ENCODE results near the gene ACSL4.
"Not testable (repeated sequence)": the region's sequence is repeated elsewhere in the genome, so short reads cannot be mapped to it uniquely, and the experiment has no call there.

Gene ACSL4

GRCh38 chrX:109732807-109733612 lies at the start of gene ACSL4:
Gene ACSL4 (minus strand): TSS chrX:109733257. CDS start chrX:109683363, 49,894 bp downstream.
- DNase-seq (ENCODE audit: low spot score) = peak; percentile 68

- no peak for DNase-seq (ENCODE audit: low spot score)
These were observed 44.7 kb upstream of the ACSL4 start for GRCh38 chrX:109777749-109778148.

GRCh38 chrX:109776986-109777385 lies 43.9 kb upstream of the ACSL4 start:
- no peak for DNase-seq (ENCODE audit: low spot score)

- DNase-seq (ENCODE audit: low spot score) = no peak
These were observed 43.4 kb upstream of the ACSL4 start for GRCh38 chrX:109776432-109776831.

- no peak for DNase-seq (ENCODE audit: low spot score)
These were observed 42.3 kb upstream of the ACSL4 start for GRCh38 chrX:109775386-109775785.

GRCh38 chrX:109774706-109775105 lies 41.6 kb upstream of the ACSL4 start:
- DNase-seq (ENCODE audit: low spot score) = no peak

- no peak for DNase-seq (ENCODE audit: low spot score)
These were observed 41.1 kb upstream of the ACSL4 start for GRCh38 chrX:109774136-109774535.

- DNase-seq (ENCODE audit: low spot score) = no peak
These were observed 40.3 kb upstream of the ACSL4 start for GRCh38 chrX:109773374-109773773.

GRCh38 chrX:109770780-109771179 lies 37.7 kb upstream of the ACSL4 start:
- no peak for DNase-seq (ENCODE audit: low spot score)

GRCh38 chrX:109760922-109761250 lies 27.8 kb upstream of the ACSL4 start:
- no peak for DNase-seq (ENCODE audit: low spot score)

- no peak for DNase-seq (ENCODE audit: low spot score)
These were observed 27.3 kb upstream of the ACSL4 start for GRCh38 chrX:109760209-109760921.

GRCh38 chrX:109753256-109753655 lies 20.2 kb upstream of the ACSL4 start:
- no peak for DNase-seq (ENCODE audit: low spot score)

GRCh38 chrX:109751698-109752097 lies 18.6 kb upstream of the ACSL4 start:
- DNase-seq (ENCODE audit: low spot score) = no peak

- DNase-seq (ENCODE audit: low spot score) = no peak
These were observed 16.1 kb upstream of the ACSL4 start for GRCh38 chrX:109749207-109749606.

- DNase-seq (ENCODE audit: low spot score) = no peak
These were observed 14.6 kb upstream of the ACSL4 start for GRCh38 chrX:109747681-109748080.

GRCh38 chrX:109742722-109743121 lies 9.7 kb upstream of the ACSL4 start:
- DNase-seq (ENCODE audit: low spot score) = no peak

GRCh38 chrX:109740896-109741295 lies 7.8 kb upstream of the ACSL4 start:
- DNase-seq (ENCODE audit: low spot score) = not testable (repeated sequence)

- no peak for DNase-seq (ENCODE audit: low spot score)
These were observed 7.4 kb upstream of the ACSL4 start for GRCh38 chrX:109740433-109740809.

- DNase-seq (ENCODE audit: low spot score) = no peak
These were observed 6.8 kb upstream of the ACSL4 start for GRCh38 chrX:109739625-109740432.

- DNase-seq (ENCODE audit: low spot score) = no peak
These were observed 2.2 kb upstream of the ACSL4 start for GRCh38 chrX:109735202-109735744.

- no peak for DNase-seq (ENCODE audit: low spot score)
These were observed 591 bp upstream of the ACSL4 start for GRCh38 chrX:109733613-109734083.

All from cerebellar cortex (tissue), 1 donor.